Cardiac septum (tissue), 1 donor: Measurements from ENCODE around the gene TMEM81. TPM values are rescaled to one million over a fixed set of nuclear protein-coding genes. Genes with fewer than 3 reads are reported as not detected.

Experiments used
- DNase-seq: peaks from one replicate; pipeline ENCODE4 v3.0.0-alpha.2; 2020; ENCODE audit warnings: low spot score
- intact Hi-C: fragments of 100-400 bp; cut with DNase I; formaldehyde crosslinking; loops from one replicate; pipeline ENCODE4 v1.14.0; 2022
- total RNA-seq: library from RNA; stranded (reverse); fragmentation: NEBNext Ultra II Directional; extraction: Animal tissue kit (Norgen Biotek cat#: 25700); gene quantifications from one replicate; pipeline ENCODE4 v1.2.1, GENCODE V29; 2021
- donor health status: DM: no; HTN: no; CAD: no.

Gene TMEM81
- total RNA-seq, 1 donor from 2014 or later = 1.7 TPM

DNA sequence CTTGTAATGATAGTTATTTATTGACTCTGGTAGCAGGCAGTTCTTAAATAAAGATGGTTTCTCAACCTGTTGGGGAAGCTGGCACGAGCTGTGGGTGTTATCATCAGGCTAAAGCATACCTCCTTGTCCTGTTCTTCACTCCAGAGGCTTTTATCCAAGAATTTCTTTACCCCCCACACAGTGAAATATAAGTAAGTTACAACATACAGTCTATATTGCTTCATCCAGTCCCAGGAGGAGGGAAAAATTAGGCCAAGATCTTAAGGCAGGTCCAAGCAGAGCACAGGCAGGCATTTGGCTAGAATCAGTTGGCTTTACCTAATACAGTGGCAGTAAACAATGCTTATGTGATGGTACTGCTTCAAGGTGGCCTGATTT lies 6.3 kb downstream of the TMEM81 start:
- no peak for DNase-seq
- intact Hi-C loops = no loop called here

- intact Hi-C loops = no loop called here
These were observed 6.9 kb downstream of the TMEM81 start for GRCh38 chr1:205077158-205077933.

DNA sequence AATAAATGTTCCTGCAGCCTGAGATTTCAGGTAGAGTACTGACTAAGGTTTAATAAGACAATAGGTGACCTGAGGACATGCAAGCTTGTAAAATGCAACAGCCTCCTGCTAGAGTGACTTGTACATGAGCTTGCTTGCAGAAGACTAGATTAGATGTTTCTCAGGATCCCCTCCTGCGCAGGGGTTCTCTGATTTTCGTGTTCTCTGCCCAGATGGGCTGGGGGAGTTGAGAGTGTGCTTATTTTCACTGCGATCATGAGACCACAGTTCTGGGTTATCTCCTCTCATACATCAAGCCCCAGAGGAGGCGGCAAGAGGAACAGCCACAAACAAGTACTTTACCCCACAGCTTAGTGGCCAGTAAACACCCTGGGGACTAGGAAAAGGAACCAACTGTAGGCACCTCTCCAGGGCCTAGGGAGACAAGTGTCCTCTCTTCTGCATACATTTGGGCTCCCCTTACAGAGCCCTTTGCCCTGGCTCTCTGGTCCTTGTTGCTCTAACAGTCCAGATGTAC lies 8.0 kb downstream of the TMEM81 start:
- intact Hi-C loops = no loop called here
- no peak for DNase-seq

More at GRCh38 chr1:205077158-205077933, 6.9 kb downstream of the TMEM81 start:
- no peak for DNase-seq

DNA sequence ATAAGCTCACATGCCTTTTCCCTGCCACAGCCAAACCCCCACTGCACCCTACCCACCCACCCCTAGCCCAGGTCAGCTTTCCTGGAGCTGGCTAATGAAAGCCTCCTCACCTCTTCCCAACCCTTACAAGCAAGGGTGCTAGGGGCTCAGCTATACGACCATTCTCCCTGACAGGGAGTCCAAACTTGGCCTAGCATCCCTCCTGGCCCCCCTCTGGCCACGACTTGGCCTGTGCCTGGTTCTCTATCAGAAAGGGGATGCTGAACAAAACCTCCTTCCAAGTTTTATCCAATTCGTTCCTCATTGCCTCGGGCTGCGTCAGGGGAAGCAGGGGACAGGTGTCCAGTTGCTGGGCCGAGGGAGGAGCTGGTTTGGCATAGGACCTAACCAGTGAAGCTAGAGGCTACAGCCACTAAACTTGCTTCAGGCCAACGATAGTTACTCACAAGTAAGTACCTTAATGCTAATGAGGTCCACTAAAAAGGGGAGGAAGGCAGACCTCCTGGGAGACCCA lies 8.6 kb downstream of the TMEM81 start:
- intact Hi-C loops = no loop called here
- DNase-seq = no peak

- intact Hi-C loops = no loop called here
- no peak for DNase-seq
These were observed 9.7 kb downstream of the TMEM81 start for GRCh38 chr1:205074513-205074912.

DNA sequence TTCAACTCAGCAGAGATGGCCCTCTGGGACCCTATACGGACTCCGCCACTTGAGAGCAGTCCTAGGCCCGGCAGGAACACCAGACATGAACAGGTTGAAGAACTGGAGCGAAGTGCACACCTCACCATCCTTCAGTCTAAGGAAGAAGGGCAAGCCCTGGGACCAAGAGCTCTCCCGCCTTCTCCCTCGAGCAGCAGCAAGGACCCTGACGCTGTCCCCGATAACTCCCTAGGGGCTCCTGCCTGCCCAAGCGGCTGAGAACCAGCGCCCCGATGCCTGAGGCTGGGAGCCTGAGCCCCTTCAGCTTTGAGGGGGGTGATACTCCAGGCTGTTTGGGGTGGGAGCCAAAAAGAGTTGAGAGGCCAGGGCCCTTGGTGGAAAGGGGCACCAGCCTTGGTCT lies 10.2 kb downstream of the TMEM81 start:
- intact Hi-C loops = no loop called here
- DNase-seq = no peak

- intact Hi-C loops = no loop called here
These were observed 10.7 kb downstream of the TMEM81 start for GRCh38 chr1:205073511-205073910.

GRCh38 chr1:205072881-205073280 lies 11.4 kb downstream of the TMEM81 start:
- intact Hi-C loops = no loop called here
- no peak for DNase-seq

More at GRCh38 chr1:205073511-205073910, 10.7 kb downstream of the TMEM81 start:
- no peak for DNase-seq

DNA sequence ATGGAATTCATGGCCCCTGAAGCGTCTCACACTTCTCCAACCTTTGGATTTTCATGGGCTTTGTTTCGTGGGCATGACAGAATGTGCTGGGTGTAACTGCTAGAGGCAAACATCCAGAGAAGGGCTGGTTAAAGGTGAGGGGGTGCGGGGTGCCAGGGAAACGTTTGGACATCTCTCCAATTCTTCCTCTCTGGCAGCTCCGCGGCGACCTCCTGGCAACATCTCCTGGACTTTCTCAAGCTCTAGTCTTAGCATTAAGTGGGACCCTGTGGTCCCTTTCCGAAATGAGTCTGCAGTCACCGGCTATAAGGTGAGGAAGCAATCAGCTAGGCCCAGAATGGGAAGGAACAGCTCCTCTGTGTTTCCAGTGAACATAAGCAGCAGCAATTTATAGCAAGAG lies 12.0 kb downstream of the TMEM81 start:
- intact Hi-C loops = no loop called here

DNA sequence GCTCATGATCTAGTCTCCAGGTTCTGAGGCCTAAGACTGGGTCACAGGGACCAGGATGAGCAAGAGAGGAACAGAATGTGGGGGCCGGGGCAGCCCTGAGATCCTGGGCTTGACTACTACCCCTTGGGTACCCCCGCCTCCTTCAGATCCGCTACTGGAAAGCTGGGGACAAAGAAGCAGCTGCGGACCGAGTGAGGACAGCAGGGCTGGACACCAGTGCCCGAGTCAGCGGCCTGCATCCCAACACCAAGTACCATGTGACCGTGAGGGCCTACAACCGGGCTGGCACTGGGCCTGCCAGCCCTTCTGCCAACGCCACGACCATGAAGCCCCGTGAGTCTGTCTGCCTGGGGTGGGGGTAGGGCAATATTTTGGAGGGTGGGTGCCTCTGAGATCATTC lies 12.5 kb downstream of the TMEM81 start:
- intact Hi-C loops = no loop called here
- no peak for DNase-seq

More for the DNA sequence above, 12.0 kb downstream of the TMEM81 start:
- no peak for DNase-seq

DNA sequence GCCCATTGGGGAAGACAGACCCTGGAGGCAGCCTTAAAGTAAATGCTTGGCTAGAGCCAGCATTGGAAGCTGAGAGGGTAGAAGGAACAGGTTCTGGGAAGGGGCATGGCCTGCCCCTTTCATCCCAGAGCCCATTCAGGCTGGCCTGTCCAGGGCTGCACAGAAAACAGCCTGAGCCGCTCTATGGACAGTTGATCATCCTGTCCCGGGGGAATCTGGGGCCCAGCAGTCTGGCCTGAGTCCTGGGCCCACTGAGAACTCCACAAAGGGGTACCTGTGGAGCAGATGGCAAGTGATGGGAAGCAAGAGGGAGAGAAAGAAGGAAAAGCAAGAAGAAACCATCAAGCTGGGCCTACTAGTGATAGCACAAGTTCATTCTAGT lies 13.2 kb downstream of the TMEM81 start:
- no peak for DNase-seq
- intact Hi-C loops = no loop called here

- intact Hi-C loops = loop anchor here (10.0 kb wide), 1 partner anchor 265 kb away; no protein-coding TSS in a partner anchor
- no peak for DNase-seq
These were observed 14.7 kb downstream of the TMEM81 start for GRCh38 chr1:205069371-205070125.

GRCh38 chr1:205068457-205069040 lies 15.7 kb downstream of the TMEM81 start:
- DNase-seq = no peak
- intact Hi-C loops = loop anchor here (10.0 kb wide), 1 partner anchor 264 kb away; no protein-coding TSS in a partner anchor

DNA sequence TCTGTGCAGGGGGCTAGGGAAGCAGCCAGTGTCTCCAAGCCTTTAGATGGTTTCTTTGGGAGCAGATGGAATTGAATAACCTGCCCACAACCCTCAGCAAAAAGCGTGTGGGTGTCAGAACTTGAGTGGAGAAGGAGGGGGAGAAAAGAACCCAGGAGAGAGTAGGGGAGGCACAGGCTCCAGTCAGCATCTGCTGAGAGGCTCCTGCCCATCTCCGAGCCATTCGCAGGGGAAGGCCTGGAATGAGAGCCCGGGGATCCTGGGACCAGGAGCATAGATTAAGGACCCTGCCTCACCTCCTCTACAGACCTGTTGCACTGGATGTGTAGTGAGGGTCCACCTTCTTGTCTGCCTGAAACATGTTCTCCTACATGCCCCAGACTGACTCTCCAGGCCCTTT lies 16.3 kb downstream of the TMEM81 start:
- intact Hi-C loops = loop anchor here (10.0 kb wide), 1 partner anchor 263 kb away; no protein-coding TSS in a partner anchor
- no peak for DNase-seq

DNA sequence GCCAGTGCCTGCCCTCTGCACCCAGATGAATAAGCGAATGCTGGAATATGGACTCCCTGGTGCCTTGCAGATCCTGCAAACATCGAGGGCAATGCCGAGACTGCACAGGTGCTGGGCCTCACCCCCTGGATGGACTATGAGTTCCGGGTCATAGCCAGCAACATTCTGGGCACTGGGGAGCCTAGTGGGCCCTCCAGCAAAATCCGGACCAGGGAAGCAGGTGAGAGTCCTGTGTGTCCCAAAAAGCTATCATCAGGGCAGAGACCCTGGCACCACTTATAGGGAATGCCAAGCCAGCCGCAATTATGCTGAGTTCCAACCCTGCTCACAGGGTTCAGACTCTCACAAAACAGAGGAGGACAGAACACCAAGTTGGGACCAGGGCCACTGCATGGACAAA lies 17.2 kb downstream of the TMEM81 start:
- no peak for DNase-seq
- intact Hi-C loops = loop anchor here (10.0 kb wide), 1 partner anchor 262 kb away; no protein-coding TSS in a partner anchor

- peak; percentile 67 for DNase-seq
- intact Hi-C loops = loop anchor here (10.0 kb wide), 1 partner anchor 261 kb away; no protein-coding TSS in a partner anchor
These were observed 18.0 kb downstream of the TMEM81 start for GRCh38 chr1:205066141-205066818.

DNA sequence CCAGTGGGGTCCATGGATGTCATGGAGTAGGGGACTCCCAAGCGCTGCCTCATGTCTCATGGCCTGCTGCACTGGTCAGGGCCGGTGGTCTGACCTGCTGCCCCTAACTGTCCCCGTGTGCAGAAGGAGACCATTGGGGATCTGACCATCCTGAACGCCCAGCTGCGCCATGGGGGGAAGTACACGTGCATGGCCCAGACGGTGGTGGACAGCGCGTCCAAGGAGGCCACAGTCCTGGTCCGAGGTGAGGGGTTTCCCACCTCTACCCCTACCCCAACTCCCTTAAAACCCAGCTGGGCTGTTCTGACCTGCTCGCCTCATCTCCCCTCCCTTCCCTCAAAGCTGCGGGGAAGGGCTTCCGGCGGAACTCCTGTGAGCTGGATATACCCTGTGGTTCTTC lies 18.6 kb downstream of the TMEM81 start:
- intact Hi-C loops = loop anchor here (10.0 kb wide), 1 partner anchor 261 kb away; no protein-coding TSS in a partner anchor
- DNase-seq = no peak

- intact Hi-C loops = loop anchor here (10.0 kb wide), 1 partner anchor 260 kb away; no protein-coding TSS in a partner anchor
- DNase-seq = peak; percentile 33
These were observed 19.4 kb downstream of the TMEM81 start for GRCh38 chr1:205064741-205065316.

DNA sequence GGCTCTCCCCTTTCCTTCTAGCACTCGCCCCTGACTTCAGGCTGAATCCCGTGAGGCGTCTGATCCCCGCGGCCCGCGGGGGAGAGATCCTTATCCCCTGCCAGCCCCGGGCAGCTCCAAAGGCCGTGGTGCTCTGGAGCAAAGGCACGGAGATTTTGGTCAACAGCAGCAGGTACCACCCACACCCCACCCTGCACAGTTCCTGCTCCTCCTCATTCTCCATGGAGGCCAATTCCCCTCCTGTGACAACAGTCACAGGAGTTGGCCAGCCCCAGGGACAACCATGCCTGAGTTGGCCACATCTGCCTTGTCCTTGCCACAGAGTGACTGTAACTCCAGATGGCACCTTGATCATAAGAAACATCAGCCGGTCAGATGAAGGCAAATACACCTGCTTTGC lies 20.0 kb downstream of the TMEM81 start:
- intact Hi-C loops = loop anchor here (10.0 kb wide), 1 partner anchor 260 kb away; no protein-coding TSS in a partner anchor

More for the DNA sequence above, 20.0 kb downstream of the TMEM81 start:
- peak; percentile 53 for DNase-seq
